ENCODE measurements around the gene CRK.

The CRK gene

GRCh38 chr17:1455797-1456599, at the start of gene CRK:
Gene CRK, minus strand, starts transcription at chr17:1456232. Its CDS starts 115 bp downstream, at chr17:1456117.
- peak; percentile 53 for DNase-seq

- DNase-seq: no peak
Observed at GRCh38 chr17:1505586-1505985, 49.6 kb upstream of the CRK start.

GRCh38 chr17:1504866-1505265, 48.8 kb upstream of the CRK start:
- no peak for DNase-seq

GRCh38 chr17:1503699-1504098, 47.7 kb upstream of the CRK start:
- DNase-seq: no peak

GRCh38 chr17:1498869-1499268, 42.8 kb upstream of the CRK start:
- no peak for DNase-seq

- no peak for DNase-seq
Observed at GRCh38 chr17:1498233-1498632, 42.2 kb upstream of the CRK start.

- DNase-seq: no peak
Observed at GRCh38 chr17:1497831-1498230, 41.8 kb upstream of the CRK start.

GRCh38 chr17:1496869-1497268, 40.8 kb upstream of the CRK start:
- no peak for DNase-seq

GRCh38 chr17:1495265-1495989, 39.4 kb upstream of the CRK start:
- no peak for DNase-seq

- DNase-seq: no peak
Observed at GRCh38 chr17:1494736-1495253, 38.8 kb upstream of the CRK start.

- no peak for DNase-seq
Observed at GRCh38 chr17:1494203-1494602, 38.2 kb upstream of the CRK start.

GRCh38 chr17:1493291-1493980, 37.4 kb upstream of the CRK start:
- DNase-seq: no peak

GRCh38 chr17:1492249-1493206, 36.5 kb upstream of the CRK start, which contains the start of gene MYO1C:
Gene MYO1C, minus strand, starts transcription at chr17:1492686. Its CDS starts 199 bp downstream, at chr17:1492487.
- DNase-seq: no peak

- DNase-seq: no peak
Observed at GRCh38 chr17:1491443-1492248, 35.6 kb upstream of the CRK start.

- peak; percentile 21 for DNase-seq
Observed at GRCh38 chr17:1490643-1491442, 34.8 kb upstream of the CRK start.

- no peak for DNase-seq
Observed at GRCh38 chr17:1488826-1489270, 32.8 kb upstream of the CRK start.

GRCh38 chr17:1487939-1488825, 32.1 kb upstream of the CRK start:
- DNase-seq: peak; percentile 7

GRCh38 chr17:1486802-1487695, 31.0 kb upstream of the CRK start:
- peak; percentile 49 for DNase-seq
